Measurements from ENCODE around the gene PDK3.
A peak's percentile ranks its signal among the peaks of the same experiment; 100 is the strongest.

Gene PDK3

GRCh38 chrX:24483596-24483995 is 18.5 kb downstream of the PDK3 start:
- DNase-seq, result no peak

DNA sequence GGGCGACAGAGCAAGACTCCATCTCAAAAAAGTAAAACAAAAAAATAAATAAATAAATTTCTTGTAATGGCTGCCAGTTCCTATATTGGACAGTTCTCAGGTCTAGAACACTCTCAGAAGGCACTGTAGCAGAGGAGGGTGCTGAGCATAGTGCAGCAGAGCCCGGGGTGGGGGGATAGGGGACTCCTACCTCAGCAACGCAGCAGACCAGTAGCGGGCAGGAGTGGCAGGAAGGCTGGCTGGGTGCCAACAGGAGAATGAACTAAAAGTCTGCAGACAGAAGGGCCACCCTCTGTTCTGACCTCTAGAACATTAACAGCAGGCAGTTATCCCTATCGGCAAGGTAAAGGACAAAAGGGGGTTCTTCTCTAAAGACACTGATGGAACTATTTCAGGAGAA is 20.2 kb downstream of the PDK3 start:
- no peak for DNase-seq

GRCh38 chrX:24485976-24486680 is 21.0 kb downstream of the PDK3 start:
- no peak for DNase-seq

GRCh38 chrX:24487571-24487970 is 22.5 kb downstream of the PDK3 start:
- no peak for DNase-seq

- DNase-seq, result no peak
These were observed 26.7 kb downstream of the PDK3 start for GRCh38 chrX:24491741-24492140.

- DNase-seq, result no peak
These were observed 28.9 kb downstream of the PDK3 start for GRCh38 chrX:24493740-24494581.

GRCh38 chrX:24494647-24495075 is 29.6 kb downstream of the PDK3 start:
- DNase-seq, result no peak

DNA sequence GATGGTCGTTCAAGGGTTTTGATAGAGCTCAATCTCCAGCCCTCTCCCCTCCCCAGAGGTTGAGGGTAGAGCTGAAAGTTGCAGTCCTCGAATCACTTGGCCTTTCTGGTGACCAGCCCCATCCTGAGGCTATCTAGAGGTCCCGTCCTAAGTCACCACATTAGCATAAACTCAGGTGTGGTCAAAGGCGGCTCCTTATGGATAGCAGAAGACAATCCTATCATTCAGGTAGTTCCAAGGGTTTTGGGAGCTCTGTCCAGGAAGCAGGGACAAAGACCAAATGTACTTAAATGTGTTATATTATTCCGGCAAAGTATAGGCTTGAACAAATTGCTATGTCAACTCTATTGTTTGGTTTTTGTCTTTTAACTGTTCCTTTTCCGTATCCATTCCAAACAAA is 30.6 kb downstream of the PDK3 start:
- DNase-seq, result no peak

DNA sequence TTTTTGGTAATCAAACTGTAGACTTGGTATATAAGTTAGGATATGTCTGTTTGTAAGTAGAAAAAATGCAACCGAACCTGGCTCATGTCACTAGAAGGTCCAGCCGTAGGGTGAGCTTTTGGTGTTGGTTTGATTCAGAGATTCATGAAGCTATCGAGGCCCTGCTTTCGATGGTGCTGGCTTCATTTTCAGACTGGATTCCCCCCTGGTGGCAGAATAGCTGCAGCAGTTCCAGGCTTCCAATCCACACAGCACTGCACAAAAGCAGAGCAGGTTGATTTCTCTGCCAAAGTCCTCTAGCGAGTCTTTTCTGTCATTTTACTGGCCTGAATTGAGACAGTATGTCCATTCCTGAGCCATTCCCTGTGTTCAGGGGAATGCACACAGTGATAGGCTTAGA is 33.1 kb downstream of the PDK3 start:
- DNase-seq, result peak; percentile 17

GRCh38 chrX:24498975-24499374 is 33.9 kb downstream of the PDK3 start:
- DNase-seq, result no peak

DNA sequence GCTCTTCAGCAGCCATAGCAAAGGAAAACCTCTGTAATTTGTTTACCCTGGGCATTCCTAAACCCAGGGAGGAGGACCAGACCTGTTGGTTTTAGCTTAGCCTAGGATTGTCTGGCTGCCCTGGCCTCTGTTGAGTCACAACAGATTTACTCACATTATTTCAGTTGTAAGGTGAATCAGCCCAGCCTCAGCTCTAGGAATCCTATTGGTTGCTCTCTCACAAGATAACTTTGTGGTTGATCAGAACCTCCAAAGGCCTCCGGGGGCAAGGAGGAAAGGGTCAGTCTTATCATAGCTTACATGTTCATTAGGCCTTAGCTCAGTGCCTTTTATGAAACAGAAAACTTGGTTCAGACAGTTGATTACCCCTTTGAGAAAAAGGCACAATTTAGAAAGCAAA is 41.0 kb downstream of the PDK3 start:
- no peak for DNase-seq

DNA sequence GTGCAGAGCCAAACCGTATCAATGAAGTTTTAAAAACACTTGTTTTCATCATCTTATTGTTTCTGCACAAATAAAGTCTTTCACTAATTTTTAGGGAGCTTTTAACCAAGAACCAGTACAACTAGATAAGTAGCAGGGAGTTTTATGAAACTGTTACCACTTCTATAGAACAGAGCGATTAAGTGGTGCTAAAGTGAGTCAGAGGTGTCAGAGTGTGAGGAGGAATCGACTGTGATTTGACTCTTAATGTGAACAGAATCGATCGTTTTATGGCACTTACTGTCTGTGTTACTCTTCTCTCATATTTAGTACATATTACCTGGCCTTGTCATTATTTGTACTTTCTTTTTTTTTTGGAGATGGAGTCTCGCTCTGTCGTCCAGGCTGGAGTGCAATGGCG is 43.3 kb downstream of the PDK3 start:
- DNase-seq, result no peak

DNA sequence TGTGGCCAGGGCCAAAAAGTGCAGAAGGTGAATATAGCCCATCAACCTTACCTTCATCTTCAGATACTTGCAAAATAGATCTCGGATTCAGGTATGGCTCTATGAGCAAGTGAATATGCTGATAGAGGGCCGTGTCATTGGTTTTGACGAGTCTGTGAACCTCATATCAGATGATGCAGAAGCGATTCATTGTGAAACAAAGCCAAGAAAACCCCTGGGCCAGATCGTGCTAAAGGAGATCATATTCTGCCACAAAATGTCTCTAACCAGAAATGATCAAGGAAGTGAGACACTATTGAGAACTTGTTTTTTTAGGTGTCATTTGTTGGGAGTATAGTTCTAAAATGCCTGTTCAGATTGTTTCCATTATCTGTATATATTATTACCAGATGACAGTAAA is 48.3 kb downstream of the PDK3 start:
- no peak for DNase-seq

DNA sequence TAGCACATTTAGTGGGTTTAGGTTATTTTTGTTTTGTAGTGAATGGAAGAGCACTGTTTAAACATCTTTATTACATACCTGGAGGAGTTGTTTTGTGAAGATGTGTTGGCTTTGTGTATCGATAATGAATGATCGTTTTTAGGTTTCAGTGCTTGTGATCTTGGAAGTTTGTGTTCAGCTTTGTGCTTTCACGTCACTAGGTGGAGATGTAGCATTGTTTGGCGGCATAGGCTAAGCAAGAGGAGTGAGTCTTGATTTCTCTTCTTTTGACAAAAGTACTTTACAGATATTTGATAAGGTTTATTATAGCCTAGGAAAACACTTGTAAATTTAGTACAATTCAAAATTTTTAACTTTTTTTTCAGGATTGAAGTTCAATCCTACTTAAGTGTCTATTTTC is 50.4 kb downstream of the PDK3 start:
- DNase-seq, result peak; percentile 41

DNA sequence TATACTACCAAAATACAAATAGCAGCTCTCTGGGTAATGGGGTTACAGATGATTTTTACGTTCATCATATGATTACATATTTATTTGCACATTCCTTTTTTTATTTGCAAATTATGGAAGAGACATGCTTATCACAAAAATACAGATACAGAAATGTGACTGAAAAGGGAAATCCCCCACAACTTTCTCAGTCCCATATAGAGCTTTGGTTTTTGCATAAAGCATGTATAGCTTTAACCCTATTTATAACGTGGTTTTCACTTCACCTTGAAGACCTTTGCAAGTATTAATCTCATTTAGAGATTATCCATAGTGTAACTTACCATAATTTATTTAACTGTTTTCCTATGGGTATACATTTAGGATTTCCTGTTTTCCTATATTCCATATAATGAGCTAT is 55.4 kb downstream of the PDK3 start:
- no peak for DNase-seq

DNA sequence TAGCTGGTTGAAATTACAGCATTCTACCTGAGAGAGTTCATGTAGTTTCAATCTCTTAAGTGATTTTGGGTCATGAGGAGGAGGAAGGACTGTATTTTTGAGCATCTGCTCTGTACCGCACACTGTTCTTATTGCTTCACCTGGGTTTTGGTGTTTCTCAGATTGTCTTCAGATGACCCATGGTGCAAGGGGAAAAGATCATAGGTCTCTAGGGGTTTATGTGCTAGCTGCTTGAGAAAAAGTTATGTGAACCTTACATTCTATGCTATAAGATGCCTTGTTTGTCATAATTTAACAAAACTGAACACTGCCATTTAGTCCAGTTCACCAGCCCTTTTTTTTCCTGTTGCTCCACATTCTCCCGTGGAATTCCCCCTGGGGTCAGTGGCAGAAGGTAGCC is 60.4 kb downstream of the PDK3 start:
- DNase-seq, result no peak

DNA sequence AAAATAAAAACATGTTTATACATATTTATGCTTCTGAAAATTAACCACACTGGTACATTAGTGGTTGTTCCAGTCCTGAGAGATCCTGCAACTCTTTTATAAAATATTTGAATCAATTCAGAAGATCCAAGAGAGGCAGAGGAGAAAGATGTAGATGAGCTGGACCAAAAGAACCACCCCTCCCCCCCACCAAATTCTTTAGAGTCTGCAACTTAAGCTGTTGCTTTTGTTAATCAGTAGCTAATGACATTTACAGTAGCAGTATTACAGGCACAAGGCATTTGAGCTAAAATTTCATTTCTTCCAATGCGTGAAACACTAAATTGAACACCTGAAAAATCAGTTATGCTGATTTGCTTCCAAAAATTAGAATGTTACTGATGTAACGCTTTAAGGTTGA is 61.5 kb downstream of the PDK3 start:
- DNase-seq, result no peak

- no peak for DNase-seq
These were observed 63.5 kb downstream of the PDK3 start for GRCh38 chrX:24528605-24529004.

DNA sequence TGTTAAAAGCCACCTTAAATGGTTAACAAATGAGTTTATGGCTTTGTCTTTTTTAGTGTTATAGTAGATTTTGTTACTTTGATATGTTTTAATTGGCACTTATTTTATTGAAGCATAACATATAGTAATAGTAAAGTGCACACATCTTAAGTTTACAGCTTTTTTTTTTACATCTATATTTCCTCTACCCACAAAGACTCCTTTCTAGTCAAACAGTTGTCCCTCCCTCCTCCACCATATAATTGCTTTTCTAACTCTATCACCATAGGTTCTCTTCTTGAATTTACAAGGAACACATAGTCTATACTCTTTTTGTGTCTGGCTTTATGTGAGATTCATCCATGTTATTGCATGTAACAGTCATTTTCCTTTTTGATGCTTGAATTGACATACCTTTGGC is 71.5 kb downstream of the PDK3 start:
- no peak for DNase-seq

DNA sequence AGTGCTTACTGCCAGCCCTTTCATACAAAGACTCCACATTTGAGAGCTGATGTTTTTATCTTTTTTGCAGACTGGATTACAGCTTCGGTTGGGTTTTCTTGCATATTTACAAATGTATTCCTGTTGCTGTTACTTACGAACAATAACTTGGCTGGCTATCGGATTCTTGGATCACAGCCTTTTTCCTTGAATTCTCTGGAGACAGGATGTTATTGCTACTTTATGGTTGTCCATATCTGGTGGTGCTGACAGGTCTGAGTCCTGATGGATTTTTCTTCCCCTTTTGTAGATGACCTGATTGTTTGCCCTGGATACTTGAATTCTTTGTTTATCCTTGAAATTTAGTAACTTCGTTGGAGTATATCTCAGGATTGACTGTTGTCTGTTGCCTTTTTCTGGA is 77.7 kb downstream of the PDK3 start:
- DNase-seq, result peak; percentile 20

GRCh38 chrX:24547961-24548360 is 82.9 kb downstream of the PDK3 start:
- no peak for DNase-seq

DNA sequence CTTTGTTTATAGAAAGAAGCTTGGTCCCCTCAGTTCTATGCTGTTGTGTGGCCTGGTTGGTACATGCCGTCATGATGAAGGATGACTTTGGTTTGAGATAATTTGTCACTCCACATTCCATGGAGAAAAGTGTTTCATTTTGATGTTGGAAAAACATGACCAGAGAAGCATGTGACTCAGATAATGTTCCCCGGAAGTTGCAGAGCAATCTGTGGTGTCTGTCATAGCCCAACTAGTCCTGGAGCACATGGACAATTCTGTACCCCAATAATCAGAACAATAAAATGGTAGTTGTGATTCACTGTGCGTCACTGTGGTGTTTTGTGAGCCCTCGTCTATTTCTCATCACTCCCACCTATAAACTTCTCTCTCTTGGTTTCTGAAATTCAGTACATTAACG is 85.1 kb downstream of the PDK3 start:
- DNase-seq, result no peak

GRCh38 chrX:24553011-24553410 is 87.9 kb downstream of the PDK3 start:
- no peak for DNase-seq

DNA sequence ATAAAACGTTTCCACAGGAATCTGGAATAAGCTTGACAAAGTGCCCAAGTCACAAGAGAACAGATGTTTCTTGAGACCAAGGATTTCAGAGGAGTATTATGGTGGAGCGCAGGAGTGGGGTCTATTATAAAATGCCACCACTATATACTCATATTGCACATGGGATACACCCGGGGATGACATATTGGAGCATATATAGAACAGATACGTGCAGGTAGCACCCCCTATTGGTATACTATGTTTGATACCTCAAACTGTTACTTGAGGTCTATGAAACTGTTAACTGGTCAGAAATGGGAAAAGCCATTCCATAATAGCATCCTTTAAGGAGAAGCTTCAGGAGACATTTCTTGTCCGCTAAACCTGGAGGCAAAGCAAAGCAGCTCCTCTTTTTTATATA is 96.0 kb downstream of the PDK3 start:
- DNase-seq, result no peak

Data from eye (tissue), 1 donor.